K562 (cell line): ENCODE measurements around the gene COL5A3. TPM values are rescaled to one million over a fixed set of nuclear protein-coding genes. Genes with fewer than 3 reads are reported as not detected.

Experiments
- ATAC-seq: fragments of 200-7000 bp; cut with Tn5 transposase; 3 replicates; pipeline ENCODE4 v1.9.1; 2020; ENCODE audit warnings: moderate library complexity
- BruUV-seq: library from RNA; stranded (reverse); fragments of 400-500 nt; replicated peaks from 2 replicates; lab custom pipeline; 2021; lab: Mats Ljungman, UMichigan
- CTCF ChIA-PET: fragments of 300-600 bp; formaldehyde crosslinking; extraction: SDS; loops from one replicate; lab custom pipeline; 2021; ENCODE audit warnings: low intra/inter-chr PET ratio; lab: Yijun Ruan, JAX
- POLR2A ChIA-PET: fragments of 300-600, 350-650 bp; sonication (Branson Sonifier 250); formaldehyde crosslinking; extraction: SDS; loops from one replicate; lab custom pipeline; 2021; ENCODE audit warnings: antibody characterized with exemption, inconsistent platforms; lab: Yijun Ruan, JAX
- DNase-seq, 4 experiments: peaks; one replicate each; pipeline versions ENCODE4 v3.0.0 to v3.0.0-alpha.2; 2011 to 2018; ENCODE audit warnings: low spot score in 3 of 4, mixed read lengths in 3 of 4; ENCODE audit errors: extremely low read depth in 1 of 4
- FAIRE-seq: peaks from 2 replicates; lab custom pipeline; 2011; peaks lifted over from hg19 to GRCh38; lab: Jason Lieb, UNC
- H2AFZ ChIP-seq: 2 replicates; pipeline ENCODE4 v1.6.0; 2011; ENCODE audit warnings: low read depth, low read length, control low read depth, inconsistent platforms
- H3K27ac ChIP-seq: fragments of 200-600 bp; 3 replicates; pipeline ENCODE4 v1.8.0; 2011; ENCODE audit warnings: low read depth, mild to moderate bottlenecking, control low read depth, inconsistent platforms, low read length, moderate library complexity, mixed read lengths; ENCODE audit errors: extremely low read depth
- H3K27me3 ChIP-seq, 2 experiments: fragments of 300-600 bp in 1 of 2; 2 replicates in 1 of 2; 3 replicates in 1 of 2; pipeline versions ENCODE4 v1.6.0 to v1.8.0; 2011; ENCODE audit warnings: inconsistent platforms in 2 of 2, low read length in 2 of 2, mild to moderate bottlenecking in 1 of 2, mixed read lengths in 1 of 2, moderate library complexity in 1 of 2; ENCODE audit not compliant: control insufficient read depth in 2 of 2, insufficient read depth in 2 of 2
- H3K36me3 ChIP-seq: fragments of 300-600 bp; 3 replicates; pipeline ENCODE4 v1.8.0; 2011; ENCODE audit warnings: mild to moderate bottlenecking, low read length, inconsistent platforms; ENCODE audit not compliant: control insufficient read depth, insufficient read depth
- H3K4me1 ChIP-seq, 2 experiments: fragments of 200-600 bp in 1 of 2; replicated peaks in 1 of 2; 2 replicates in 1 of 2; 3 replicates in 1 of 2; pipeline versions ENCODE4 v1.5.1 to v1.8.0; 2011; ENCODE audit warnings: inconsistent platforms in 2 of 2, low read length in 2 of 2, mild to moderate bottlenecking in 1 of 2, mixed read lengths in 1 of 2, moderate library complexity in 1 of 2; ENCODE audit not compliant: control insufficient read depth in 2 of 2, insufficient read depth in 2 of 2
- H3K4me2 ChIP-seq: 2 replicates; pipeline ENCODE4 v1.6.1; 2011; ENCODE audit warnings: low read length, control low read depth, inconsistent platforms, mixed read lengths; ENCODE audit not compliant: insufficient read depth
- H3K4me3 ChIP-seq: fragments of 200-600 bp; sonication (generic), shearing (Covaris generic); 2 replicates; pipeline ENCODE4 v1.5.1; 2016; ENCODE audit warnings: control low read depth, inconsistent platforms
- H3K79me2 ChIP-seq: fragments of 200-600 bp; 3 replicates; pipeline ENCODE4 v1.8.0; 2011; ENCODE audit warnings: low read length, inconsistent platforms; ENCODE audit not compliant: control insufficient read depth, insufficient read depth
- H3K9ac ChIP-seq, 2 experiments: 2 replicates each; pipeline versions ENCODE4 v1.6.0 to v1.6.1; 2011; ENCODE audit warnings: low read depth in 2 of 2, low read length in 2 of 2, control low read depth in 1 of 2, inconsistent platforms in 1 of 2, mild to moderate bottlenecking in 1 of 2, mixed read lengths in 1 of 2; ENCODE audit not compliant: insufficient read depth in 1 of 2
- H3K9me1 ChIP-seq: one replicate; pipeline ENCODE4 v1.6.0; 2011; ENCODE audit warnings: inconsistent platforms, mild to moderate bottlenecking, low read length, moderate library complexity; ENCODE audit not compliant: control insufficient read depth, insufficient read depth
- H3K9me3 ChIP-seq: replicated peaks from 2 replicates; pipeline ENCODE4 v1.5.1; 2011; ENCODE audit warnings: low read depth, low read length, inconsistent platforms; ENCODE audit not compliant: control insufficient read depth, insufficient read depth
- H4K20me1 ChIP-seq: replicated peaks from 2 replicates; pipeline ENCODE4 v1.6.1; 2011; ENCODE audit warnings: low read length, inconsistent platforms, mixed read lengths; ENCODE audit not compliant: control insufficient read depth, insufficient read depth
- ATF3 ChIP-seq, 2 experiments: fragments of 450-650 bp in 1 of 2; sonication (generic) in 1 of 2; formaldehyde crosslinking in 1 of 2; IDR thresholded peaks in 1 of 2; conservative IDR thresholded peaks in 1 of 2; 2 replicates each; pipeline versions ENCODE4 v1.6.1 to v1.8.1; 2016 to 2023; ENCODE audit warnings: mild to moderate bottlenecking in 2 of 2, moderate library complexity in 2 of 2, inconsistent platforms in 1 of 2, missing genetic modification reagents in 1 of 2
- E2F6 ChIP-seq, 2 experiments: IDR thresholded peaks; 2 replicates each; pipeline ENCODE4 v1.6.1; 2011; ENCODE audit warnings: borderline replicate concordance in 1 of 2, control low read depth in 1 of 2, low read depth in 1 of 2, low read length in 1 of 2, mild to moderate bottlenecking in 1 of 2, mixed read lengths in 1 of 2, moderate library complexity in 1 of 2; ENCODE audit not compliant: insufficient read depth in 1 of 2, insufficient read length in 1 of 2, poor library complexity in 1 of 2, severe bottlenecking in 1 of 2; ENCODE audit errors: extremely low read depth in 1 of 2
- E2F8 ChIP-seq: fragments of 450-650 bp; IDR thresholded peaks from 2 replicates; pipeline ENCODE4 v1.7.1; 2018; ENCODE audit warnings: mild to moderate bottlenecking, low read depth; ENCODE audit not compliant: partially characterized antibody
- KDM4B ChIP-seq, 2 experiments: fragments of 450-650 bp in 1 of 2; sonication (generic) in 1 of 2; IDR thresholded peaks; 2 replicates each; pipeline ENCODE4 v1.6.1; 2016 to 2017; ENCODE audit warnings: borderline replicate concordance in 2 of 2, antibody characterized with exemption in 1 of 2, low read depth in 1 of 2, mild to moderate bottlenecking in 1 of 2
- MECOM ChIP-seq: fragments of 250-450 bp; sonication (Bioruptor Pico); IDR thresholded peaks from 2 replicates; pipeline ENCODE4 v1.8.0; 2022; ENCODE audit warnings: inconsistent platforms
- MEF2D ChIP-seq: conservative IDR thresholded peaks from 2 replicates; pipeline ENCODE4 v1.6.1; 2016; ENCODE audit warnings: low read depth, missing genetic modification characterization, missing compliant biosample characterization
- MTF1 ChIP-seq: fragments of 250-450 bp; sonication (Bioruptor Pico); IDR thresholded peaks from 2 replicates; pipeline ENCODE4 v1.9.0; 2021; ENCODE audit warnings: moderate library complexity, mild to moderate bottlenecking, inconsistent platforms, borderline replicate concordance
- NRF1 ChIP-seq, 2 experiments: fragments of 450-650 bp; IDR thresholded peaks in 1 of 2; conservative IDR thresholded peaks in 1 of 2; 2 replicates each; pipeline ENCODE4 v1.6.1; 2014; ENCODE audit warnings: mild to moderate bottlenecking in 2 of 2
- PTBP1 ChIP-seq: fragments of 200-400 bp; formaldehyde crosslinking; IDR thresholded peaks from 2 replicates; pipeline ENCODE4 v1.6.1; 2017; ENCODE audit warnings: low read depth, low read length
- ZBTB11 ChIP-seq, 3 experiments: fragments of 200-800 bp in 1 of 3; fragments of 250-450 bp in 1 of 3; fragments of 450-650 bp in 1 of 3; sonication (Bioruptor Pico) in 1 of 3; sonication (Bioruptor generic) in 1 of 3; formaldehyde crosslinking in 1 of 3; IDR thresholded peaks; 2 replicates each; pipeline versions ENCODE4 v1.6.1 to v1.8.0; 2016 to 2022; ENCODE audit warnings: mild to moderate bottlenecking in 2 of 3, missing genetic modification characterization in 2 of 3, missing compliant biosample characterization in 1 of 3, moderate library complexity in 1 of 3
- ZEB2 ChIP-seq: fragments of 450-650 bp; IDR thresholded peaks from 2 replicates; pipeline ENCODE4 v1.6.1; 2016
- WGBS: fragments of 100-300 bp; shearing (Covaris generic); methylation state at CpG from one replicate; pipeline ENCODE4 v1.1.6; 2016; ENCODE audit warnings: low coverage, mixed read lengths; ENCODE audit not compliant: insufficient coverage; ENCODE audit errors: missing lambda C conversion rate; 5-methylcytosine and 5-hydroxymethylcytosine counted together
- in situ Hi-C: fragments of 300-500 bp; cut with MboI; formaldehyde crosslinking; loops from 4 replicates; pipeline ENCODE4 v1.15.0; 2018; ENCODE audit warnings: inconsistent platforms, mixed read lengths
- intact Hi-C: fragments of 100-400 bp; cut with micrococcal nuclease; formaldehyde crosslinking; loops from 2 replicates; pipeline ENCODE4 v1.14.2; 2022
- polyA plus RNA-seq, 8 experiments: library from polyadenylated mRNA; depleted of rRNA in 4 of 8; stranded (reverse) in 5 of 8; unstranded in 3 of 8; fragments of >200 nt; fragmentation: Nextera tagmentation in 2 of 8; fragmentation: Illumina TruSeq in 1 of 8; extraction: Ambion mirVana in 2 of 8; extraction: Trizol in 1 of 8; gene quantifications; 2 replicates each; pipeline versions ENCODE4 v1.2.1 to v1.2.3, GENCODE V29; 2011 to 2014; ENCODE audit warnings: inconsistent platforms in 1 of 8, missing spikeins in 1 of 8
- total RNA-seq, 7 experiments: library from RNA; depleted of rRNA in 6 of 7; stranded (reverse); fragments of >200 nt in 6 of 7; fragmentation: Illumina TruSeq in 2 of 7; extraction: Trizol in 2 of 7; gene quantifications; 2 replicates each; pipeline versions ENCODE4 v1.2.1 to v1.2.3, GENCODE V29; 2011 to 2021; ENCODE audit warnings: low replicate concordance in 1 of 7

COL5A3 gene
- total and polyA plus RNA-seq, 9 of the 15 experiments (the other 6 are each of a cell fraction or from before 2014, with no cell fraction given): 0.01 to 0.02 TPM; not detected in 7

GRCh38 chr19:9917321-9917720 lies 93.0 kb downstream of the COL5A3 start:
- Histone ChIP-seq H3K4me2 (peak overlapping the region; percentile 59; the same call in 1 of the 2 replicates), H3K27ac (no peak overlapping the region), H3K4me1 (peaks cover 6 to 20% of the 10 kb centered on the region in 2 experiments; a peak in 4 of 5 replicates), H3K4me3 (no peak overlapping the region), H3K9me3 (no peaks in the 10 kb centered on the region), H3K79me2 (no peaks in the 10 kb centered on the region), H2AFZ (peak overlapping the region; percentile 97), H3K9ac (peak overlapping the region in 1 of 2 experiments; percentile 9; a peak in 1 of 4 replicates), H4K20me1 (no peaks in the 10 kb centered on the region), H3K27me3 (peaks cover 0 to 16% of the 10 kb centered on the region in 2 experiments; a peak in 3 of 5 replicates), H3K9me1 (no peaks in the 10 kb centered on the region), H3K36me3 (no peaks in the 10 kb centered on the region)
- ChIA-PET POLR2A (interaction anchor here (0.6 kb wide), 2 partner anchors 15 to 90 kb away, joined by 3 read pairs; partner anchors contain the start of gene UBL5), CTCF (no interaction called here)
- no TSS peak for BruUV-seq
- peak; percentile 96 for FAIRE-seq
- in situ Hi-C loops: no loop called here
- intact Hi-C loops: loop anchor here (10.0 kb wide), 1 partner anchor 293 kb away; the partner anchor contains the start of gene ZNF561
- peak; percentile 80 to 90 (median 80) for DNase-seq
- WGBS: 2% methylated on average over 3 of the region's 3 CpGs
- ATAC-seq: peak; percentile 92
- TF ChIP-seq MEF2D (no peak), KDM4B (IDR thresholded peaks at IDR 0.05; ENCODE audit: borderline replicate concordance in 2 of 2, low read depth in 1 of 2) (no peak), E2F8 (no peak), MTF1 (CRISPR knock-in tag) (no peak), ATF3 (IDR thresholded peaks at IDR 0.05) (no peak), ATF3 (CRISPR knock-in tag; conservative IDR thresholded peaks at IDR 0.05) (no peak), E2F6 (IDR thresholded peaks at IDR 0.05; ENCODE audit: borderline replicate concordance in 1 of 2, extremely low read depth in 1 of 2, insufficient read depth in 1 of 2, insufficient read length in 1 of 2, low read depth in 1 of 2, low read length in 1 of 2, poor library complexity in 1 of 2, severe bottlenecking in 1 of 2) (peak; percentile 81 to 95), ZEB2 (no peak), MECOM (CRISPR knock-in tag) (no peak), ZBTB11 (CRISPR knock-in tag; IDR thresholded peaks at IDR 0.05) (no peak), NRF1 (conservative IDR thresholded peaks at IDR 0.05 in 1 of 2, IDR thresholded peaks at IDR 0.05 in 1 of 2) (0 out of 4 replicates have a peak, but pooled peaks of 1 of the 2 experiments have one; percentile 18), PTBP1 (no peak)
